DND-41 (cell line): ENCODE data around the gene MEFV.

Experiments
- CTCF ChIP-seq: IDR thresholded peaks from 2 replicates; pipeline ENCODE4 v1.5.1; 2012; ENCODE audit warnings: borderline replicate concordance, low read length, moderate library complexity, mild to moderate bottlenecking; ENCODE audit not compliant: poor library complexity, severe bottlenecking; ENCODE audit errors: extremely low read depth
- EZH2 ChIP-seq: IDR thresholded peaks from 3 replicates; pipeline ENCODE4 v1.6.1; 2012; ENCODE audit warnings: borderline replicate concordance, low read depth, mild to moderate bottlenecking, moderate library complexity, low read length, inconsistent platforms; ENCODE audit not compliant: severe bottlenecking

GRCh38 chr16:3266873-3267537 is 10.6 kb upstream of the MEFV start:
- TF ChIP-seq CTCF: peak; percentile 74
- no peak for TF ChIP-seq EZH2
